ENCODE results near the gene INHBC.
A peak's percentile ranks its signal among the peaks of the same experiment; 100 is the strongest.

DNA sequence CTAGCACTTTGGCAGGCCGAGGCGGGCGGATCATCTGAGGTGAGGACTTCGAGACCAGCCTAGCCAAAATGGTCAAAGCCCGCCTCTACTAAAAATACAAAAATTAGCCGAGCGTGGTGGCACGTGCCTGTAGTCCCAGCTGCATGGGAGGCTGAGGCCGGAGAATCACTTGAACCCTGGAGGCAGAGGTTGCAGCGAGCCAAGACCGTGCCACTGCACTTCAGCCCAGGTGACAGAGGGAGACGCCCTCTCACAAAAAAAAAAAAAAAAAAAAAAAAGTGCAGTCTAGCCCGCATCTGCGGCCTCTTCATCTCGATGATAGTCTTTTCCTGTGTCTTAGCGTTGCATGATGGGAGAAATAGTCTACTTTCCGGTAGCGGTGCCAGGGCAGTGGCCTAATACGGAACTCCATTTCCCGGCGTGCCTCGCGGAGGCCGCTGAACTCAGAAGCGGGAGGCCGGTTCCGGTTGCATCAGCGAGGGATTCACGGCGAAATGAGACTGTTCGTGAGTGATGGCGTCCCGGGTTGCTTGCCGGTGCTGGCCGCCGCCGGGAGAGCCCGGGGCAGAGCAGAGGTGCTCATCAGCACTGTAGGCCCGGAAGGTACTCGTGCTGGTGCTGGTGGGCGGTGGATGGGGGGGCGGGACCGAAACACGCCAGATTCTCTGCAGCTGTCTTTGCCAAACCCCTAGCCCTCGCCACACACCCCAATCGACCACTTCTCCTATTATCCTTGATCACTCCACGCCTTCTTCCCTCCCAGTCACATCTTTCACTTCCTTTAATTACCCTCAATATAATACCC, 53.2 kb downstream of the INHBC start, which contains the start of gene MARS1:
- TF ChIP-seq, protein P1, sequence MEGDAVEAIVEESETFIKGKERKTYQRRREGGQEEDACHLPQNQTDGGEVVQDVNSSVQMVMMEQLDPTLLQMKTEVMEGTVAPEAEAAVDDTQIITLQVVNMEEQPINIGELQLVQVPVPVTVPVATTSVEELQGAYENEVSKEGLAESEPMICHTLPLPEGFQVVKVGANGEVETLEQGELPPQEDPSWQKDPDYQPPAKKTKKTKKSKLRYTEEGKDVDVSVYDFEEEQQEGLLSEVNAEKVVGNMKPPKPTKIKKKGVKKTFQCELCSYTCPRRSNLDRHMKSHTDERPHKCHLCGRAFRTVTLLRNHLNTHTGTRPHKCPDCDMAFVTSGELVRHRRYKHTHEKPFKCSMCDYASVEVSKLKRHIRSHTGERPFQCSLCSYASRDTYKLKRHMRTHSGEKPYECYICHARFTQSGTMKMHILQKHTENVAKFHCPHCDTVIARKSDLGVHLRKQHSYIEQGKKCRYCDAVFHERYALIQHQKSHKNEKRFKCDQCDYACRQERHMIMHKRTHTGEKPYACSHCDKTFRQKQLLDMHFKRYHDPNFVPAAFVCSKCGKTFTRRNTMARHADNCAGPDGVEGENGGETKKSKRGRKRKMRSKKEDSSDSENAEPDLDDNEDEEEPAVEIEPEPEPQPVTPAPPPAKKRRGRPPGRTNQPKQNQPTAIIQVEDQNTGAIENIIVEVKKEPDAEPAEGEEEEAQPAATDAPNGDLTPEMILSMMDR (IDR thresholded peaks at IDR 0.05 in 4 of 5, conservative IDR thresholded peaks at IDR 0.05 in 1 of 5): no peak
- peak; percentile 47 to 73 for TF ChIP-seq POLR2A (IDR thresholded peaks at IDR 0.05)
